Pancreas (tissue), 10 donors: Measurements from ENCODE around the gene MEF2D. TPM values are rescaled to one million over a fixed set of nuclear protein-coding genes. Genes with fewer than 3 reads are reported as not detected.

Experiments
- ATAC-seq, 4 donors: fragments of 200-7000 bp; cut with Tn5 transposase; one replicate each; pipeline versions ENCODE4 v1.8.0 to v1.9.1; 2020; ENCODE audit warnings: mild to moderate bottlenecking in 4 of 4, moderate library complexity in 4 of 4
- DNase-seq, 6 donors: peaks; one replicate each; pipeline ENCODE4 v3.0.0-alpha.2; 2020
- FAIRE-seq: peaks from 2 replicates; lab custom pipeline; 2012; peaks lifted over from hg19 to GRCh38; lab: Jason Lieb, UNC
- H3K27ac ChIP-seq, 4 donors: fragments of 200-600 bp; sonication (generic); 1 replicate in 3 of 4; 2 replicates in 1 of 4; pipeline versions ENCODE4 v1.5.0 to v1.8.0; 2020
- H3K27me3 ChIP-seq, 4 donors: fragments of 200-600 bp; one replicate each; pipeline ENCODE4 v1.8.0; 2021
- H3K36me3 ChIP-seq, 3 donors: fragments of 200-600 bp; sonication (generic) in 1 of 3; one replicate each; pipeline versions ENCODE4 v1.5.0 to v1.8.0; 2020 to 2021
- H3K4me1 ChIP-seq, 3 donors: fragments of 200-600 bp; one replicate each; pipeline ENCODE4 v1.8.0; 2021
- H3K4me3 ChIP-seq, 4 donors: fragments of 200-600 bp; sonication (generic) in 2 of 4; one replicate each; pipeline versions ENCODE4 v1.5.0 to v1.8.0; 2020 to 2021
- H3K9me3 ChIP-seq, 4 donors: fragments of 200-600 bp; one replicate each; pipeline ENCODE4 v1.8.0; 2021
- CTCF ChIP-seq, 4 donors: fragments of 200-600 bp; sonication (generic) in 3 of 4; IDR thresholded peaks; one replicate each; pipeline versions ENCODE4 v1.5.0 to v1.8.0; 2021; ENCODE audit warnings: antibody characterized with exemption in 4 of 4
- WGBS, 2 donors: extraction: QIAGEN DNeasy Blood & Tissue Kit; methylation state at CpG; one replicate each; pipeline ENCODE4 v1.1.7; 2013; 5-methylcytosine and 5-hydroxymethylcytosine counted together
- intact Hi-C, 3 donors: fragments of 100-400 bp; cut with DNase I; formaldehyde crosslinking; loops; one replicate each; pipeline versions ENCODE4 v1.11.1 to v1.14.2; 2022
- polyA plus RNA-seq, 2 donors: library from polyadenylated mRNA; stranded (reverse); fragments of 200-250 nt; gene quantifications; one replicate each; pipeline ENCODE4 v1.2.3, GENCODE V29; 2013
- total RNA-seq, 6 donors: library from RNA; stranded (reverse); fragmentation: NEBNext Ultra II Directional in 4 of 6; extraction: Animal tissue kit (Norgen Biotek cat#: 25700) in 4 of 6; gene quantifications; one replicate each; pipeline versions ENCODE4 v1.2.1 to v1.2.4, GENCODE V29; 2021 to 2023
- donor health status: healthy with polysubstance abuse.
- donor health status: DM: no; HTN: no; CAD: no; lungs with moderate emphysema.
- donor health status: DM: no; HTN: no; CAD: no.
- donor health status: control.
- donor health status: control.
- donor health status: Bipolar disorder and iron deficiency.
- donor health status: DM: yes; HTN: yes; CAD: no.
- donor health status: DM: no; HTN: no; CAD: no.
- donor health status: DM: no; HTN: no; CAD: no.
- donor health status: DM: yes; HTN: yes; CAD: no.

MEF2D gene
- total and polyA plus RNA-seq, 8 donors = 15.7 to 31.8 (median 23.6) TPM

- no peaks in the 10 kb centered on the region for H3K36me3 ChIP-seq
- FAIRE-seq (no peak), ATAC-seq (no peak), DNase-seq (no peak)
- H3K4me3 ChIP-seq = peak overlapping the region in 2 of 4 donors; percentile 26 to 37
- no peak for TF ChIP-seq CTCF (IDR thresholded peaks at IDR 0.05)
- 36 to 42% methylated on average over 5 of the region's 5 CpGs for WGBS, 2 donors
- no peaks in the 10 kb centered on the region for H3K27me3 ChIP-seq
- intact Hi-C loops = no loop called here
- no peaks in the 10 kb centered on the region for H3K9me3 ChIP-seq
- H3K4me1 ChIP-seq = peaks cover 21 to 40% (median 37%) of the 10 kb centered on the region in 3 donors
- H3K27ac ChIP-seq = peak overlapping the region; percentile 86 to 100 (median 100)
Measured at GRCh38 chr1:156504438-156504813, 3.9 kb upstream of the MEF2D start.

GRCh38 chr1:156503698-156504437 lies 3.3 kb upstream of the MEF2D start:
- Histone ChIP-seq H3K36me3 (no peaks in the 10 kb centered on the region), H3K27me3 (no peaks in the 10 kb centered on the region), H3K9me3 (no peaks in the 10 kb centered on the region), H3K27ac (peak overlapping the region; percentile 86 to 100 (median 100)), H3K4me1 (peaks cover 21 to 40% (median 37%) of the 10 kb centered on the region in 3 donors), H3K4me3 (no peak overlapping the region)
- no peak for FAIRE-seq
- peak in 1 of 6 donors; percentile 22 for DNase-seq
- intact Hi-C loops = no loop called here
- TF ChIP-seq CTCF (IDR thresholded peaks at IDR 0.05) = no peak
- ATAC-seq = no peak
- WGBS, 2 donors = 64 to 71% methylated on average over 5 of the region's 5 CpGs

- Histone ChIP-seq H3K4me1 (peaks cover 24 to 43% (median 38%) of the 10 kb centered on the region in 3 donors), H3K27ac (peak overlapping the region; percentile 86 to 100 (median 100)), H3K9me3 (no peaks in the 10 kb centered on the region), H3K27me3 (no peaks in the 10 kb centered on the region), H3K36me3 (no peaks in the 10 kb centered on the region), H3K4me3 (peak overlapping the region in 1 of 4 donors; percentile 10)
- intact Hi-C loops = no loop called here
- WGBS, 2 donors = 31 to 32% methylated on average over 12 of the region's 12 CpGs
- no peak for TF ChIP-seq CTCF (IDR thresholded peaks at IDR 0.05)
- no peak for FAIRE-seq
- peak in 3 of 6 donors; percentile 66 to 71 (median 69) for DNase-seq
- peak in 1 of 4 donors; percentile 0 for ATAC-seq
Measured at GRCh38 chr1:156502894-156503697, 2.5 kb upstream of the MEF2D start.

GRCh38 chr1:156502391-156502893 lies 1.9 kb upstream of the MEF2D start:
- no peak overlapping the region for H3K4me3 ChIP-seq

More at GRCh38 chr1:156502391-156502893, 1.9 kb upstream of the MEF2D start:
- intact Hi-C loops = no loop called here
- Histone ChIP-seq H3K9me3 (no peaks in the 10 kb centered on the region), H3K4me1 (peaks cover 30 to 50% (median 43%) of the 10 kb centered on the region in 3 donors), H3K36me3 (no peaks in the 10 kb centered on the region), H3K27ac (peak overlapping the region; percentile 86 to 100 (median 100)), H3K27me3 (no peaks in the 10 kb centered on the region)
- ATAC-seq (no peak), DNase-seq (no peak), FAIRE-seq (no peak)
- TF ChIP-seq CTCF (IDR thresholded peaks at IDR 0.05) = no peak
- 67 to 69% methylated on average over 1 of the region's 1 CpG for WGBS, 2 donors
